GM20431 (cell line): ENCODE results near the gene TBC1D4.
"Not testable (repeated sequence)": the region's sequence is repeated elsewhere in the genome, so short reads cannot be mapped to it uniquely, and the experiment has no call there.

Experiments used
- in situ Hi-C: fragments of 300-500 bp; cut with MseI, MboI; formaldehyde crosslinking; loops from one replicate; pipeline ENCODE4 v1.15.0; 2020; ENCODE audit warnings: low sequenced_read_pairs; ENCODE audit not compliant: unreplicated experiment

TBC1D4 gene

GRCh38 chr13:75333103-75333502 is 148.9 kb downstream of the TBC1D4 start:
- in situ Hi-C loops = no loop called here

- in situ Hi-C loops = no loop called here
Observed at GRCh38 chr13:75331792-75332349, 150.1 kb downstream of the TBC1D4 start.

GRCh38 chr13:75330770-75331169 is 151.2 kb downstream of the TBC1D4 start:
- in situ Hi-C loops = no loop called here

GRCh38 chr13:75329723-75330122 is 152.2 kb downstream of the TBC1D4 start:
- in situ Hi-C loops = no loop called here

- in situ Hi-C loops = no loop called here
Observed at GRCh38 chr13:75329097-75329496, 152.9 kb downstream of the TBC1D4 start.

GRCh38 chr13:75327135-75327510 is 154.8 kb downstream of the TBC1D4 start:
- in situ Hi-C loops = no loop called here

- in situ Hi-C loops = no loop called here
Observed at GRCh38 chr13:75326173-75327134, 155.5 kb downstream of the TBC1D4 start.

GRCh38 chr13:75325711-75326110 is 156.3 kb downstream of the TBC1D4 start:
- in situ Hi-C loops = no loop called here

- in situ Hi-C loops = no loop called here
Observed at GRCh38 chr13:75324413-75324940, 157.5 kb downstream of the TBC1D4 start.

- in situ Hi-C loops = no loop called here
Observed at GRCh38 chr13:75321084-75321483, 160.9 kb downstream of the TBC1D4 start.

GRCh38 chr13:75319254-75319653 is 162.7 kb downstream of the TBC1D4 start:
- in situ Hi-C loops = no loop called here

- in situ Hi-C loops = no loop called here
Observed at GRCh38 chr13:75318138-75318833, 163.7 kb downstream of the TBC1D4 start.

- in situ Hi-C loops = no loop called here
Observed at GRCh38 chr13:75316427-75316826, 165.5 kb downstream of the TBC1D4 start.

- in situ Hi-C loops = no loop called here
Observed at GRCh38 chr13:75312884-75313520, 169.0 kb downstream of the TBC1D4 start.

GRCh38 chr13:75309981-75310580 is 171.9 kb downstream of the TBC1D4 start:
- in situ Hi-C loops = no loop called here

GRCh38 chr13:75308222-75308621 is 173.7 kb downstream of the TBC1D4 start:
- in situ Hi-C loops = no loop called here

GRCh38 chr13:75307370-75307949 is 174.5 kb downstream of the TBC1D4 start:
- in situ Hi-C loops = no loop called here

- in situ Hi-C loops = not testable (repeated sequence)
Observed at GRCh38 chr13:75306967-75307366, 175.0 kb downstream of the TBC1D4 start.

GRCh38 chr13:75305059-75305458 is 176.9 kb downstream of the TBC1D4 start:
- in situ Hi-C loops = no loop called here
